ENCODE data around the gene AGPAT3. TPM values are rescaled to one million over a fixed set of nuclear protein-coding genes. Genes with fewer than 3 reads are reported as not detected.

The AGPAT3 gene
- total RNA-seq, 1 donor from 2014 or later = 39.7 TPM

DNA sequence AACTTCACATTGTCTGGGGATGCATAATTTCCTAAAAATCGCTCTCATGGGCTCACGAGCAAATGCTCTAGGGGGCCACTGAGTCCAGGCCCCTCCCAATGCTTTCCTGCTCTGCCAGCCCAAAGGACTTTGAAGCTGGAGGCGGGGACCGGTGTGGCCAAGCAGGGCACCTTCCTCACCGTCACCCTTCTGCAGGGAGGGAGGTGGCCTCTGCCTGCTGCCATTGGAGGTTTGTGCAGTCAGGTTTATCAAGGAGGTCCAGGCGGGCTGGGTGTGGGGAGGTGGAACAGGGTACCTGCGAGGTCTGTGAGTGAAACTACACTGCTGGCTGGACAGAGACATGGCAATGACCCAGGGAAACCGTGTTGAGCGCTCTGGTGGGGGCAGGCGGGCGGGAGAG lies 89.0 kb downstream of the AGPAT3 start:
- no peak for DNase-seq (ENCODE audit: low read depth in 2 of 2)

DNA sequence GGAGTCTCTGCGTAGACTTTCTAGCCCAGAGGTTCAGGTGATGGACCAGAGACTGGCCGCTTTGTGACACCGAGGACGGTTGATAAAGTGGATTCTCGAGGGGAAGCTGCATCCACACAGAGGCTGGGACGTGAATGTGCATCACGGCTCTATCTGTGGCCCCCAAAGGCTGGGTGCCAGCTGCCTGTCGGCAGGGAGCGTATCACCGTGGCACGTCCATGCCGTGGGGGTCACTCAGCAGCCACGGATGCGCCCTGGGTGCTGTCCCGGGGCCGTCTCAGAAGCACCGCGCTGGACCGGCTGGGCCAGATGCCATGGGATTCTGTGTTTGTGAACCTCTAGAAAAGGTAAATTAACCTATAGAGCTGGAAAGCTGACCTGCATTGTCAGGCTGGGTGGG lies 89.9 kb downstream of the AGPAT3 start:
- DNase-seq (ENCODE audit: low read depth in 2 of 2) = no peak

DNA sequence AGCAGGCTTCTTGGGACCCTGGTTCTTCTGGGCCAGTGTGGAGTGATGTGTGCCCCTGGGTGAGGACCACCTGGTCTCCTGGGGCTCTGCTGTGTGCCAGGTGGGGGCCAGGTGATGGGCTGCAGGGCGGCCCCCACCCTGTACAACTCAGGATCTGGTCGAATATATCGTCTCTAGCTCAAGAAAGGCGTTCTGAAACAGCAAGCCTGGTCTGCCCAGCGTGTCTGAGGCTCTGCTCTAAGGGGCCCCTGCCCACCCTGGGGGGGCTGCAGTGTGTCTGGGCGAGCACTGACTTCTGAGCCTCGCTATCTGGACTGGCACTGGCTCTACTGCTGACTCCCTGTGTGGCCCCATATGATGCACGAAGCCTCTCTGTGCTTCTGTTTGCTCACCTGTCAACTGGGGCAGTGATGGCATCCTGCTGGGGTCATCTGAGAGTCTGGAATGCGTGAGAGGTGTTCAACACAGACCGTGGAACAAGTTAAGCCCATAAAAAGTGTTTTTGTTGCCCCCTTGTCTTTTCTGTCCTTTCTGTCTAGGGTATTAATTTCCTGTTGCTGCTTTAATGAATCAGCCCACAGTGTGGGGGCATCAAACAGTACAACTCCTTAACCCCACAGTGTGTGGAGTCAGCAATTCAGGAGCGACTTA lies 91.1 kb downstream of the AGPAT3 start:
- DNase-seq (ENCODE audit: low read depth in 2 of 2) = peak in 1 of 2 donors; percentile 61

DNA sequence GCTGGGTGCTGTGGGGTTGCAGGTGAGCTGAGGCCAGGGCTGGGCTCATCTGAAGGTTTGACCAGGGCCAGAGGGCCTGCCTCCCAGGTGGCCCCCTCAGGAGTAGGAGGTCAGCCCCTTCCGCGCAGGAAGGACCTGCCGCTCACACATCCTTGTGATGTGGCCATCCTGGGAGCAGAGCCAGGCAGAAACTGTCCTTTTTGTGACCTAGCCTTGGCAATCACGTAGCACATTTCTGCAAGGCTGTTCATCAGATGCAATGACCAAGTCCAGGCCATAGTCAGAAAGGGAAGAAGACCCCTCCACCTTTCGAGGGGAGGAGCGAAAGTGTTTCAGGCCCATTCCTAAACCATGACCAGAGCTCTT lies 91.6 kb downstream of the AGPAT3 start:
- peak; percentile 48 to 73 for DNase-seq (ENCODE audit: low read depth in 2 of 2)

DNA sequence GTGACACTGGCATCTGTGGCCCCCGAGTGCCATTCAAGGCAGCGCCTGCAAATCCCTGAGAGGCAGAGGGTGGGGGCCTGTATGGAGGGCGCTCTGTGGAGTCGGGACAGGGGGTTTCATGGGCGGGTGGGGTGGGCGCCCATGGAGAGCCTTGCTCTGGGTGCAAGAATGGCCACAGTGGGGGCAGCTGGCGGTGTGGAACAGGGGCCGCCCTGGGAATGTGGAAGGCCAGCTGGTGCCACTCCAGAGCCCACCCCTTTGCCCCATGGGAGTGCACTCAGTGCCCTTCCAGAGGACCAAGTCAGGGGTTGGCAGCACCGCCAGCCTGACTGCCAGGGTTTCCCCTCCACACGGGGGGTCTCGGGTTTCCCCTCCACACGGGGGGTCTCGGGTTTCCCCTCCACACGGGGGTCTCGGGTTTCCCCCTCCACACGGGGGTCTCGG lies 92.1 kb downstream of the AGPAT3 start:
- no peak for DNase-seq (ENCODE audit: low read depth in 2 of 2)

DNA sequence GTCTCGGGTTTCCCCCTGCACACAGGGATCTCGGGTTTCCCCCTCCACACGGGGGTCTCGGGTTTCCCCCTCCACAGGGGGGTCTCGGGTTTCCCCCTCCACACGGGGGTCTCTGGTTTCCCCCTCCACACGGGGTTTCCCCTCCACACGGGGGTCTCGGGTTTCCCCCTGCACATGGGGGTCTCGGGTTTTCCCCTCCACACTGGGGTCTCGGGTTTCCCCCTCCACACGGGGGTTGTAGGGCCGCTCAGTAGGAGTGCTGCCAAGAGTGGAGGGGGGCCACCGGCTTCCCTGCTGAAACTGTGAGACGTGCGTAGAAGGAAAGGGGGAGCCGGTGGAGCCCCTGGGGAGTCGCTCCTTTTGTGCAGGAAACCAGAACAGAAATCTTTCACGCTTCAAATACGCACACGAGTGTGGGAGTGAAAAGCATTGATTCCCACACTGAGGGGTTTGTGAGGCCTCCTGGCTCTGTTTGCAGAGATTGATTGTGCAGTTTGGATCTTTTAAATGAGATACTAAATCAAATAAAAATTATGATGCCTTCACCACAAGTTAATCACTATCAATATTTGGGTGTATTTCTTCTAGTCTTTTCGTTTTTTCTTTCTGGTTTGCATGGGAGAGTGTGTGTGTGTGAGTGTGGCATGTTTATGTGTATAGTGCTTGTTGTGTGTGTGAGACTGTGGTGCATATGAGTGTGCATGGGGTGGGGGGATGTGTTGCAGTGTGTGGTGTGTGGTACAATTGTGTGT lies 92.8 kb downstream of the AGPAT3 start:
- DNase-seq (ENCODE audit: low read depth in 2 of 2) = no peak

DNA sequence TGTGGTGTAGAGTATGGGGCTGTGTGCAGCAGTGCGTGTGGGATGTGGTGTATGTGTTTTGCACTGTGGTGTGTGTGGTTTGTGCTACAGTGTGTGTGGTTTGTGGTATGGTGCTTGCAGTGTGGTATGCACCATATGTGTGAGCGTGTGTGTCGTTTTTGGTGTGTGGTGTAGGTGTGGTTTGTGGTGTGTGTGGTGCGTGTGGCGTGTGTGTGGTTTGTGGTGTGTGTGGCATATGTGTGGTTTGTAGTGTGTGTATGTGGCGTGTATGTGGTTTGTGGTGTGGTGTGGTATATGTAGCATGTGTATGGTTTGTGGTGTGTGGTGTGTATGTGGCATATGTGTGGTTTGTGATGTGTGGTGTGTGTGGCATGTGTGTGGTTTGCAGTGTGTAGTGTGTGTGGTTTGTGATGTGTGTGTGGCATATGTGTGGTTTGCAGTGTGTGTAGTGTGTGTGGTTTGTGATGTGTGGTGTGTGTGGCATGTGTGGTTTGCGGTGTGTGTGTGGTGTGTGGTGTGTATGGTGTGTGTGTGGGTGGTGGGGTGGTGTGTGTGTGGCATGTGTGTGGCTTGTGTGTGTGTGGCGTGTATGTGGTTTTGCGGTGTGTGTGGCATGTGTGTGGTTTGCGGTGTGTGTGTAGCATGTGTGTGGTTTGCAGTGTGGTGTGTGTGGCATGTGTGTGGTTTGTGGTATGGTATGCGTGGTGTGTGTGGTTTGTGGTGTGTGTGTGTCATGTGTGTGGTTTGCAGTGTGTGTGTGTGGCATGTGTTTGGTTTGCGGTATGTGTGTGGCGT lies 93.5 kb downstream of the AGPAT3 start:
- DNase-seq (ENCODE audit: low read depth in 2 of 2) = no peak

DNA sequence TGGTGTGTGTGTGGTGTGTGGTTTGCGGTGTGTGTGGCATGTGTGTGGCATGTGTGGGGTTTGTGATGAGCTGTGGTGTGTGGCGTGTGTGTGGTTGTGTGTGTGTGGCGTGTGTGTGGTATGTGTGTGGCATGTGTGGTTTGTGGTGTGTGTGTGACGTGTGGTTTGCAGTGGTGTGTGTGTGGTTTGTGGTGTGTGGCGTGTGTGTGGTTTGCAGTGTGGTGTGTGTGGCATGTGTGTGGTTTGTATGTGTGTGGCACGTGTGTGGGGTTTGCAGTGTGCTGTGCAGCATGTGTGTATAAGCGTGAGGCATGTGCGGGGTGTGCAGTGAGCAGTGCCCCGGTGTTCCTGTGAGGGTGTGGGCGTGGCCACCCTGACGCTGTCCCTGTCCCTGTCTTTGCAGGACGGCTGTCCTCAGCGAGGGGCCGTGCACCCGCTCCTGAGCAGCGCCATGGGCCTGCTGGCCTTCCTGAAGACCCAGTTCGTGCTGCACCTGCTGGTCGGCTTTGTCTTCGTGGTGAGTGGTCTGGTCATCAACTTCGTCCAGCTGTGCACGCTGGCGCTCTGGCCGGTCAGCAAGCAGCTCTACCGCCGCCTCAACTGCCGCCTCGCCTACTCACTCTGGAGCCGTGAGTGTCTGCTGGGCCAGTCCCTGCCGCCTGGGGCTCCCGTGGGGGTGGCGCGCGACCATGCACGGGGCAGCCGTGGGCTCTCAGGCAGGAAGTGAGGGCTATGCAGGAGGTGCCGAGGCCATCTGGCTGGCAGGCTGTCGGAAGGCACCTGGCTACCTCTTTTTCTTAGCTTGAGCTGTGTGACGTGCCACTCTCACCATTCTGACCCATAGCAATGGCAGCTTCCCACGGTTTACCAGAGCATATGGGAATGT lies 94.5 kb downstream of the AGPAT3 start:
- no peak for DNase-seq (ENCODE audit: low read depth in 2 of 2)

DNA sequence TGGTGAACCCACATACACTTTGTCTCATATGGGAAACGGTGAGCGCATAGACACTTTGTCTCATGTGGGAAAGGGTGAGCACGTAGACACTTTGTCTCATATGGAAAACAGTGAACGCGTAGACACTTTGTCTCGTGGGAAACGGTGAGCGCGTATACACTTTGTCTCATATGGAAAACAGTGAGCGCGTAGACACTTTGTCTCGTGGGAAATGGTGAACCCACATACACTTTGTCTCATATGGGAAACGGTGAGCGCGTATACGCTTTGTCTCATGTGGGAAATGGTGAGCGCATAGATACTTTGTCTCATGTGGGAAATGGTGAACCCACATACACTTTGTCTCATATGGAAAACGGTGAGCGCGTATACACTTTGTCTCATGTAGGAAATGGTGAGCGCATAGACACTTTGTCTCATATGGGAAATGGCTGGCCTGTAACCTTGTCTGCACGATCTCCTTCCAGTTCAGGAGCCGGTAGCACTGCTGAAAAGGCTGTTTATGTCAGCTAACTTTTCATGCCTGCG lies 96.4 kb downstream of the AGPAT3 start:
- DNase-seq (ENCODE audit: low read depth in 2 of 2) = peak in 1 of 2 donors; percentile 13

DNA sequence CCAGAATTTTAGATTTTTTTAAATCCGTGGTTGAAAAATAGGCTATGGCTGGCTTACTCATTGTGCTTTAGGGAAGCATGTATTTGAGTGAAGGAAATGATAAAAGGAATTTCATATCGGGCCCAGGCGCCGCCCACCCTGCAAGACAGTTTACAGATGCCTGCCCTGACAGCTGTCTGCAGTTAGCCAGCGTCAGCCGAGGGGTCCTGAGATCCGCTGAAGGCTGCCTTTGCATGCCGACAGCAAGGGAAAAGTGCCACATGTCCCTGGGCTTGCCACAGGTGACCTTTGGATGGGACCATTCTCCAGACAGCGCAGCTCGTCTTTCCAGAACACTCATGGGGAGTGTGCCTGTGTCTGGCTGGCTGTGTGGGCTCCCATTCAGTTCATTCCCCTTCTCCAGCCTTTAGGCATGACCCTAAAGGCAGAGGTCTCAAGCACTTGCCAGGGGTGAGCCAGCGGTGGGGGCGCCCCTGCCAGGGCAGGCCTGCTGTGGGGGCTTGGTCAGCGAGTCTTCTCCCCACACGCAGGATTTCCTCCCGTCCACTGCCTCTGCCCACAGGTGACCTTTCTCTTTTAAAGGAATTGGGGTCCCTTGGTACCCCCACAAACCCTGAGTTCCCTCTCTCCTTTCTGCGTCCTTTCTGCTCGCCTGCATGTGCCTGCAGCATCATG lies 101.0 kb downstream of the AGPAT3 start:
- DNase-seq (ENCODE audit: low read depth in 2 of 2) = no peak

DNA sequence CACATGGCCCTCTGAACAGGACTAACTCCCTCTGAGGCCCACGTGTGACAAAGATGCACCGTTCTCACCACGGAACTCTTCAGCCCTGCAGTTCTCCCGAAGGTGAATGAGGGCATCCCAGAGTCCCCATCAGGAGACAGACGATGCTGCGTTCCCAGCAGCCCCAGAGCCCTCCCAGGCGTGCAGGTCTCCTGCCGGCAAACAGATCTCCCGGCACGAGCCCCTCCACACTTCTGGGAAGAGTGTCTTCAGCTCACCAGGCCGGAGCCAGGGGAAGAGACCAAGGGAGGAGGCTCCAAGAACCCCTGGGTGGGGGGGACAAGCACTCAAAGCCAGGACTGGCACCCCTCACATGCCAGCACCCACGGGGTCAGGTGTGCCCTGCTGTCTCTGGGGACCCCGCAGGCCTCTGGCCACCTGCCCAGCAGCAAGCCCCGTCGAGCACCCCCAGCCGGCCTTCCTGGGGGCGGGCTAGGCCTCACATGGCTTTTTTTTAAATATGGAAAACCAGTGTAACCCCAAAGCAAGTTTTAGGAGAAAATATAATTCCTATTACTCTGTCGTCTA lies 102.0 kb downstream of the AGPAT3 start:
- no peak for DNase-seq (ENCODE audit: low read depth in 2 of 2)

DNA sequence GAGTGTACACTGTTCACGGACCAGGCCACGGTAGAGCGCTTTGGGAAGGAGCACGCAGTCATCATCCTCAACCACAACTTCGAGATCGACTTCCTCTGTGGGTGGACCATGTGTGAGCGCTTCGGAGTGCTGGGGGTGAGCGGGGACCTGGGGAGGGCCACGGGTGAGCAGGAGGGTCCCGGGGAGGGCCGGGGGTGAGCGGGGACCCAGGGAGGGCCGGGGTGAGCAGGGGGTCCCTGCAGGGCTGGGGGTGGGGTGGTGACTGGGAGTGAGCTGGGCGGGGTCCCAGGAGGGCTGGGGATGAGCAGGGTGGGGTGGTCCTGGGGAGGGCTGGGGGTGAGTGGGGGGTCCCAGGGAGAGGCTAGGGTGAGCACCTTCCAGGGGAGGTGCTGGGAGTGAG lies 103.0 kb downstream of the AGPAT3 start:
- DNase-seq (ENCODE audit: low read depth in 2 of 2) = no peak

DNA sequence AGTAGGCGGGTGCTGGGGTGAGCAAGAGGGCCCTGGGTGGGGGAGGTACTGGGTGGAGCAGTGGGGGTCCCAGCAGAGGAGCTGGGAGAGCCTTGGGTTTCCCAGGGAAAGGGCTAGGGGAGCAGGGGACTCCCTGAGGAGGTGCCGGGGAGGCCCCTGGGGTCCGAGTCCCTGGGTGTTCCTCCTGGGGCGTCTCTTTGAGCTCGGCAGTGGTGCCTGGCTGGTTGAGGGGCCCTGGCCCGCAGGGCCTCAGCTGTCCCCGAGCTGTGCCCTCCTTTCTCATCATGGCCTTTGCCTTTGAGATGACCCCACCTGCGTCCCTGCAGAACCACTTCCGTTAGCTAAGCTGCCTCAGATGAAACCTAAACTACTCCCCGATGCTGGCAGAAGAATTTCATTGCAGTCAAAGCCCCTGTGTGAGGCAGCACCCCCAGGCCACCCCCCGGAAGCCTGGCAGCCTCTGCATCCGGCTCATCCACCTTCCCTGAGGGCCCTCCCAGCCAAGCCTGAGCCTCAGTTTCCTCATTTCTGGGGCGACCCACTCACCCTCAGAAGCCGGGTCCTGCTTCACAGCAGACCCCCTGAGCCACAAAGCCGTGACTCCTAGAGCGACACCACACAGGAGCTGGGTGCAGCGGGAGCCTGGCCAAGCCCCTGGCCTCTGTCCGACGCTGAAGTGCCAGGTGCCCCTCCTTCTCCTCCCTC lies 103.5 kb downstream of the AGPAT3 start:
- DNase-seq (ENCODE audit: low read depth in 2 of 2) = no peak

DNA sequence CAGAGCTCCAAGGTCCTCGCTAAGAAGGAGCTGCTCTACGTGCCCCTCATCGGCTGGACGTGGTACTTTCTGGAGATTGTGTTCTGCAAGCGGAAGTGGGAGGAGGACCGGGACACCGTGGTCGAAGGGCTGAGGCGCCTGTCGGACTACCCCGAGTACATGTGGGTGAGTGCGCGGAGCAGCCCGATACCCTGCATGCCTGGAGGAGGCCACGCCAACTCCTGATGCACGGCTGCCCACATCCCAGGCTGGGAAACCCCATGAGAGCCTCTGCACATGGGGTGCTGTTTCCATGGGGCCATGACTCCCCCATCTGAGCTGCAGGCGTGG lies 104.1 kb downstream of the AGPAT3 start:
- no peak for DNase-seq (ENCODE audit: low read depth in 2 of 2)

DNA sequence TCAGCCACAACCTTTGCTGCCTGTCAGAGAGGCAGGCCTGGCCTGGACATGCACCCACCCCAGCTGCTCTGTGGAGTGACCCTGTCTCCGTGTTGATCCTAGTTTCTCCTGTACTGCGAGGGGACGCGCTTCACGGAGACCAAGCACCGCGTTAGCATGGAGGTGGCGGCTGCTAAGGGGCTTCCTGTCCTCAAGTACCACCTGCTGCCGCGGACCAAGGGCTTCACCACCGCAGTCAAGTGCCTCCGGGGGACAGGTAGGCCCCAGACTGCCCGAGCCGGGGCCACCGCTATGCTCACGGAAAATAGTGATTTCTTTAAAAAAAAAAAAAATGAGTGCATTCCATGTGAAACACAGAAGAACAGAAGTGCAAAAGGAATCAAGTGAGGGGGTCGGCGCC lies 105.5 kb downstream of the AGPAT3 start:
- no peak for DNase-seq (ENCODE audit: low read depth in 2 of 2)

DNA sequence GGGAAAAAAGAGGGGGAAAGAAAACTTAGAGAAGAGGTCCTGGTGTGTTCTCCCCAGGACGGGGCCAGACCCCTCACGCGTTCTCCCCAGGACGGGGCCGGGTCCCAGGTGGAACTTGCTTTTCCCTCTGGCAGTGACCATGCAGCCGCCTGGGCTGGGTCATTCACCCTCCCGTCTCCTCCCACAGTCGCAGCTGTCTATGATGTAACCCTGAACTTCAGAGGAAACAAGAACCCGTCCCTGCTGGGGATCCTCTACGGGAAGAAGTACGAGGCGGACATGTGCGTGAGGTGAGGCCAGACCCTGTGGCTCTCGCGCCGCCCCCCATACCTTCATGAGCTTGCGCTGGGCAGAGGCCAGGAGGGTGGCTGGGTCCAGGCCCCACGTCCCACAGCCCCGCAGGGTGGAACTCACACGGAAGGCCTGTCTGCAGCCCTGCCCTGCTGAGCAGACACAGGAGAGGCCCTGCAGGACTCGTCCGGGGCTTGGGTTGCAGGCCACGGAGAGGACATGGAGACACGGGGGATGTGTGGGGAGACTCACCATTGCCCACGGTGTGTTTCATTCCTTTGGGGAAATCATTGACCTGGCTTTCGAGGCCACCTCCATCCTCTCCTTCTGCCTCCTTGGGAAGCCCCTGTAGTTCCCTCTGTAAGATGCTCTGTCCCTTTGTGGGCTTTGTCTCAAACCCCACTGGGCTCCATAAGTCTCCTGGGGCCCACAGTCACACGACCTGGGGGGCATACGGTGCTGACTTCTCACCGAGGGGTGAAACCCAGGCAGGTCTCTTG lies 106.4 kb downstream of the AGPAT3 start:
- no peak for DNase-seq (ENCODE audit: low read depth in 2 of 2)

DNA sequence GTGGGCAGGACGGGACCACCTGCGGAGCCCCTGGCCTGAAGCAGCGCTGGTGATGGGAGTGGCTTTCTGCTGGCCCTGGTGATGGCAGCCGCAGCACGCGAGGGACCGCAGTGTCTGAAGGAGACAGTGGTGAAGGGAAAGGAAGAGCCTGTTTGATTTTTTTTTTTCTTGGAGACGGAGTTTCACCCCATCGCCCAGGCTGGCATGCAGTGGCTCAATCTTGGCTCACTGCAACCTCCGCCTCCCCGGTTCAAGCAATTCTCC lies 106.9 kb downstream of the AGPAT3 start:
- no peak for DNase-seq (ENCODE audit: low read depth in 2 of 2)

DNA sequence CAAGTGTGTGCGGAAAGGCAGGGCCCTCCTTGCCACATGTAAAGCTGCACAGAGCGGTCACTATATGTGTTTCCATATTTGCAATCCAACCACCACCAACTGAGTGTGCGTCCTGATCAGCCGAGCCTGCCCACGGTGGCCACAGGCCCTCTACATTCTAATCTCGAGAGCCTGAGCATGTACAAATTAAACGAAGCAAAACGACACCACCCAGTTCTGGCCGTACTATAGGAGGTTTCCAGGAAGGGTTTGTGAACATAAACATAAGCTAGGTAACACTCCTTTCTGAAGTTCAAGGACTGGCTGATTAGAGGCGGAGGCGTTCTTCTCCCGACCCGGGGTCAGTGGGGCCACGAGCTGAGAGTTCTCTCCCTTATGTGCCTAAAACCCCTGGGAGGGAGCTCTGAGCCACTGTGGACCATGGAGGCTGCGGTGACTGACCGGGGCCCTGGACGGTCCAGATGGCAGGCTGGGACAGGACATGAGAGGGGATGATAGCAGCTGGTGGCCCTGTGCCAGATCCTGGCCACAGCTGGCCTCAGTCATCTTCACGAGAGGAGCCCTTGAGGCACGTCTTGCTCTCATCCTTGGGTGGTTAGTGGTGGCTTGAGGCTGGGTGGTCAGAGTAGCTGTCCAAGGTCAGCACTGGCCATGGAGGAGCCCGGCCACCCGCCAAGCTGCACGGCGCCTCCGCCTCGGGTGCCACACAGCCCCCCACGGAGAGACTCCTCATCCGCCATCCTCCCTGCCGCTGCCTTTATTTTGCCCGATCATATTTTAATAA lies 108.0 kb downstream of the AGPAT3 start:
- no peak for DNase-seq (ENCODE audit: low read depth in 2 of 2)

DNA sequence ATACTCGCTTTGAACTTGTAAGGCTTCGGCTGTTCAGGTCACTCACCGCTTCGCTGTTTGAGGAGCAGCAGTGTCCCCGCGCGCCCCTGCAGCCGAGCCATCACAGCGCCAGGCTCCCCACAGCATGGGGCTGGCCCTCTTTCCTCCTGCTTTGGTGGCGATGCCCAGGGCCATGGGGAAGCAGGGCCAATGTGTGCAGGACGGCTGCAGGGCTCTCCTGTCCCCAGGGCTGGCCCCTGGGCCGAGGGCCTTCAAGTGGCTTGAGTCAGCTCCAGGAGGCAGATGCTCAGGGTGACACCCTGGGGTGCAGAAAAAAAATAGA lies 108.6 kb downstream of the AGPAT3 start:
- DNase-seq (ENCODE audit: low read depth in 2 of 2) = no peak
